ENCODE measurements around the gene HOXD9.

Gene HOXD9

DNA sequence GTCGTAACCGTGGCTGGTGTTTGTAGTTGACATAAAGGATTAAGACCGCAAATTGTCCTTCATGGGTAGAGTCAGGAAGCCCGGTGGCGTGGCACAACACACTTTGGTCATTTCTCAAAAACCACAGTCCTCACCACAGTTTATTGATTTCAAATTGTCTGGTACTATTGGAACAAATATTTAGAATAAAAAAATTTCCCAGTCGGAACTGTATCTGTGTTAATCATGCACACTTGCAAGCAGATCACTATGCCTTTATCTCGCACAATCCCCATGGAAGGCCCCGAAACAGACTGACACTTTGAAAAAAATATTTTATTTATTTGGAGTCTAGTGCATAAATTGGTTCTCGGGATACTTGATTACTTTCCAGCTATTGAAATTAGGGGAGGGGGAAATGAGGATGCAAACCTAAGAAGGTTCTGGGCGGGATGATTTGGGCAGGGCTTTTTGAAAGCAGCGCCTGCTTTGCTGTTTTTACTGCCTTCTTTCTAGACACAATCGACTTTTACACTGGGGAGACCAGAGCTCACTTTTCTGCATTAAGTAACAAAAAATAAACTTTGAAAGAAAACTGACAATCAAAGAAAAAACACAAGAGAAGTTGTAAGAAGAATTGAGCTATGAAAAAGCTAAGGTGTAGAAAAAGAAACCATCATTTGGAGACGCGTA, 50.5 kb downstream of the HOXD9 start:
- Histone ChIP-seq H3K4me2 (ENCODE audit: low read depth, low read length, poor library complexity, severe bottlenecking) (no peak overlapping the region), H3K9me3 (ENCODE audit: insufficient read depth, low read depth, low read length) (no peaks in the 10 kb centered on the region), H3K4me3 (ENCODE audit: low read length, poor library complexity, severe bottlenecking) (no peak overlapping the region), H3K79me2 (ENCODE audit: insufficient read depth, low read length) (no peaks in the 10 kb centered on the region), H2AFZ (ENCODE audit: low read length) (no peak overlapping the region), H4K20me1 (ENCODE audit: insufficient read depth, low read length, poor library complexity, severe bottlenecking) (no peaks in the 10 kb centered on the region), H3K27me3 (ENCODE audit: insufficient read depth, low read length, poor library complexity, severe bottlenecking) (peaks cover 6% of the 10 kb centered on the region), H3F3A (ENCODE audit: low read depth) (no peaks in the 10 kb centered on the region), H3K4me1 (ENCODE audit: insufficient read depth, low read length, poor library complexity, severe bottlenecking) (no peaks in the 10 kb centered on the region), H3K36me3 (ENCODE audit: insufficient read depth, low read length) (no peaks in the 10 kb centered on the region), H3K9me2 (replicated peaks; ENCODE audit: low read depth, low read length) (no peaks in the 10 kb centered on the region), H3K9ac (ENCODE audit: low read depth, low read length, poor library complexity, severe bottlenecking) (no peak overlapping the region)
- TF ChIP-seq EZH2phosphoT487 (IDR thresholded peaks at IDR 0.05; ENCODE audit: borderline replicate concordance) (no peak), CTCF (conservative IDR thresholded peaks at IDR 0.05; ENCODE audit: low read length) (no peak)

GRCh38 chr2:176173567-176174381, 51.3 kb downstream of the HOXD9 start:
- Histone ChIP-seq H3K79me2 (ENCODE audit: insufficient read depth, low read length) (no peaks in the 10 kb centered on the region), H3K27me3 (ENCODE audit: insufficient read depth, low read length, poor library complexity, severe bottlenecking) (peaks cover 6% of the 10 kb centered on the region), H3F3A (ENCODE audit: low read depth) (no peaks in the 10 kb centered on the region), H3K36me3 (ENCODE audit: insufficient read depth, low read length) (no peaks in the 10 kb centered on the region), H4K20me1 (ENCODE audit: insufficient read depth, low read length, poor library complexity, severe bottlenecking) (no peaks in the 10 kb centered on the region), H3K9me3 (ENCODE audit: insufficient read depth, low read depth, low read length) (no peaks in the 10 kb centered on the region), H3K4me2 (ENCODE audit: low read depth, low read length, poor library complexity, severe bottlenecking) (no peak overlapping the region), H3K4me1 (ENCODE audit: insufficient read depth, low read length, poor library complexity, severe bottlenecking) (no peaks in the 10 kb centered on the region), H3K9me2 (replicated peaks; ENCODE audit: low read depth, low read length) (no peaks in the 10 kb centered on the region), H3K4me3 (ENCODE audit: low read length, poor library complexity, severe bottlenecking) (no peak overlapping the region), H2AFZ (ENCODE audit: low read length) (no peak overlapping the region), H3K9ac (ENCODE audit: low read depth, low read length, poor library complexity, severe bottlenecking) (no peak overlapping the region)
- TF ChIP-seq EZH2phosphoT487 (IDR thresholded peaks at IDR 0.05; ENCODE audit: borderline replicate concordance) (no peak), CTCF (conservative IDR thresholded peaks at IDR 0.05; ENCODE audit: low read length) (no peak)

DNA sequence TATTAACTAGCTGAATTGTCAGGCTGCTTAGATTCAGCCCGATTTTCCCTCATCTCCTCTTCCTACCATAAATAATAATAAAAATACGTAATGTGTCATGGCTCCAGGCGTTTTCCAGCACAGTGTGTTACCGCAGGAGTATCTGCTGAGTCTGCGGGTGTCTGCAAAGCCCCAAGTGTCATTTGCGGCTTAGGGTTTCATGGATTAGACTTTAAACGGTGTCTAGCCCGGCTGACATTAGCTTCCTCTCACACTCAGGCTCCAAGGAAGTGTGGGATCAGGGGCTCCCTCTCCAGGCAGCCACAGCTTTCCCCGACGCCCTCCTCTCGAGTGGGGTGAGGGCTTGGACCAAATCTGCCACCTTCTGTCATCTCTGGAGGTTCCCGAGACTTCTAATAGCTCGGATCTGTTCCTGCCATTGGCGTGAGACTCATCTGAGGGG, 51.9 kb downstream of the HOXD9 start:
- H3F3A ChIP-seq (ENCODE audit: low read depth): no peaks in the 10 kb centered on the region
- H3K9me2 ChIP-seq (replicated peaks; ENCODE audit: low read depth, low read length): no peaks in the 10 kb centered on the region
- H3K36me3 ChIP-seq (ENCODE audit: insufficient read depth, low read length): no peaks in the 10 kb centered on the region
- no peaks in the 10 kb centered on the region for H4K20me1 ChIP-seq (ENCODE audit: insufficient read depth, low read length, poor library complexity, severe bottlenecking)
- TF ChIP-seq CTCF (conservative IDR thresholded peaks at IDR 0.05; ENCODE audit: low read length) (no peak), EZH2phosphoT487 (IDR thresholded peaks at IDR 0.05; ENCODE audit: borderline replicate concordance) (no peak)
- no peak overlapping the region for H2AFZ ChIP-seq (ENCODE audit: low read length)
- no peaks in the 10 kb centered on the region for H3K79me2 ChIP-seq (ENCODE audit: insufficient read depth, low read length)
- H3K4me1 ChIP-seq (ENCODE audit: insufficient read depth, low read length, poor library complexity, severe bottlenecking): no peaks in the 10 kb centered on the region
- no peak overlapping the region for H3K4me2 ChIP-seq (ENCODE audit: low read depth, low read length, poor library complexity, severe bottlenecking)
- no peak overlapping the region for H3K4me3 ChIP-seq (ENCODE audit: low read length, poor library complexity, severe bottlenecking)
- H3K9ac ChIP-seq (ENCODE audit: low read depth, low read length, poor library complexity, severe bottlenecking): no peak overlapping the region
- H3K27me3 ChIP-seq (ENCODE audit: insufficient read depth, low read length, poor library complexity, severe bottlenecking): peaks cover 6% of the 10 kb centered on the region
- no peaks in the 10 kb centered on the region for H3K9me3 ChIP-seq (ENCODE audit: insufficient read depth, low read depth, low read length)

Data from Loucy (cell line).